ENCODE results near the gene KIRREL3. TPM values are rescaled to one million over a fixed set of nuclear protein-coding genes. Genes with fewer than 3 reads are reported as not detected.

KIRREL3 gene
- total and polyA plus RNA-seq, 2 of the 8 experiments (the other 6 are each of a cell fraction or from before 2014, with no cell fraction given): 0.29 to 0.32 TPM

GRCh38 chr11:126426820-126427749 lies 573.5 kb downstream of the KIRREL3 start (continued):
- TF ChIP-seq ATF2 (IDR thresholded peaks at IDR 0.05; ENCODE audit: low read length) (no peak), KDM4A (IDR thresholded peaks at IDR 0.05; ENCODE audit: low read depth, low read length, severe bottlenecking) (no peak), CBX8 (IDR thresholded peaks at IDR 0.05; ENCODE audit: borderline replicate concordance, low read depth, low read length) (no peak), RBBP5 (IDR thresholded peaks at IDR 0.05; ENCODE audit: borderline replicate concordance, low read depth, low read length) (no peak), GABPA (IDR thresholded peaks at IDR 0.05; ENCODE audit: borderline replicate concordance, insufficient read depth, low read length) (no peak), POLR2A (IDR thresholded peaks at IDR 0.05; ENCODE audit: control extremely low read depth in 1 of 2, low read depth in 2 of 2, low read length in 2 of 2) (no peak), USF2 (IDR thresholded peaks at IDR 0.05; ENCODE audit: low read length) (no peak), EP300 (IDR thresholded peaks at IDR 0.05; ENCODE audit: borderline replicate concordance in 1 of 2, low read depth in 2 of 2, low read length in 2 of 2) (no peak)

Measured in H1 (cell line).